Measurements from ENCODE around the gene RAB29.

The RAB29 gene

DNA sequence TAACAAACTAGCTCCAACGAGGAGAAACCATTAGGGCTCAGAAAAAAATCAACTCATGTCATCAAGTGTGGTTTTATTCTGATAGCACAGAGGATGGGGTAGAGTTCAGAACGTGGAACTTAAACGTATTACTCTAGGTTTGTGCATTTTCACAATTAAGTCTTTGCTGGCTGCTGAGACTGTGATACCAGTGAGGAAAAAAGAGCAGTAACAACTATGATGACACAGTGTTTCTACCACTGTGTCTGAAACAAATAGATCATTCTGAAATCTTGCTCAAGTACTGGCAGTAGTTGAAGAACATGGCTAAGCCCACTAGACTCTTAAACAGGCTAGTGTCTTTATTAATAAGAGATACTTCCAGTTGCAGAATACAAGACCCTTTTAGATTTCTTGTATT is 56.3 kb downstream of the RAB29 start:
- no peak for DNase-seq
